Fibroblast of villous mesenchyme (primary cell): Measurements from ENCODE around the gene AVPR2. TPM values are rescaled to one million over a fixed set of nuclear protein-coding genes. Genes with fewer than 3 reads are reported as not detected.
A peak's percentile ranks its signal among the peaks of the same experiment; 100 is the strongest.

Experiments
- DNase-seq: peaks from one replicate; pipeline ENCODE4 v3.0.0-alpha.2; 2010; ENCODE audit warnings: low read depth
- H3K4me3 ChIP-seq: 2 replicates; pipeline ENCODE4 v1.5.1; 2011; ENCODE audit warnings: low read depth, mild to moderate bottlenecking, low read length
- CTCF ChIP-seq: IDR thresholded peaks from 2 replicates; pipeline ENCODE4 v1.5.1; 2012; ENCODE audit warnings: low read depth, mild to moderate bottlenecking, low read length; ENCODE audit not compliant: insufficient read depth
- total RNA-seq: library from RNA; depleted of rRNA; stranded (reverse); fragments of >200 nt; gene quantifications from 2 replicates; pipeline ENCODE4 v1.2.3, GENCODE V29; 2012

Gene AVPR2
- total RNA-seq, 1 donor: not detected

DNA sequence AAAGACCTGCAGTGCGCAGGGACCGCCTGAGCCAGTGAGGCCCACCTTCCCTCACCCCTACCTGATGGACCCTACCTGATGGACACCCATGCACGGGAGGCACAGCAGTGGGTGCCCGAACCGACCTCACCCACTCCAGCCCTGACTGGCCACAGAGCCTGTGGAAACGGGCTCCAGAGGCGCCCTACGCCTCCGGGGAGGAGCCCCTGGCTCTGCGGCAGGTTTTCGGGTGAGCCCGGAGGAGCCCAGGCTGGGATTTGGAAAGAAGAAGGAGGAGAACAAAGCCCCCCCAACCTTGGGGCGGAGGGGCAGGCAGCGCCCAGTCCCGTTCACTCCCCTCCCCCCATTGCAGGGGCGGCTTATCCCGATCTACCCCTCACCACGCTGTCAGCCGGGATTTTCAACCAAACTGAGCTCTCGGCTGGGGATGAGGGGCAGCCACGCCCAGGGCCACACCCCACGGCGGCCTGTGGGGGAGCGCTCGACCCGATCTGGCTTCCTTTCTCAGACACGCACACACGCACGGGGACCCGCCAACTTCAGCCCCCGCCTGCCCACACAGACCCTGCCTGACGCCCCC, 19.2 kb upstream of the AVPR2 start:
- no peak for TF ChIP-seq CTCF
- DNase-seq: no peak
- H3K4me3 ChIP-seq: peak overlapping the region; percentile 2

DNA sequence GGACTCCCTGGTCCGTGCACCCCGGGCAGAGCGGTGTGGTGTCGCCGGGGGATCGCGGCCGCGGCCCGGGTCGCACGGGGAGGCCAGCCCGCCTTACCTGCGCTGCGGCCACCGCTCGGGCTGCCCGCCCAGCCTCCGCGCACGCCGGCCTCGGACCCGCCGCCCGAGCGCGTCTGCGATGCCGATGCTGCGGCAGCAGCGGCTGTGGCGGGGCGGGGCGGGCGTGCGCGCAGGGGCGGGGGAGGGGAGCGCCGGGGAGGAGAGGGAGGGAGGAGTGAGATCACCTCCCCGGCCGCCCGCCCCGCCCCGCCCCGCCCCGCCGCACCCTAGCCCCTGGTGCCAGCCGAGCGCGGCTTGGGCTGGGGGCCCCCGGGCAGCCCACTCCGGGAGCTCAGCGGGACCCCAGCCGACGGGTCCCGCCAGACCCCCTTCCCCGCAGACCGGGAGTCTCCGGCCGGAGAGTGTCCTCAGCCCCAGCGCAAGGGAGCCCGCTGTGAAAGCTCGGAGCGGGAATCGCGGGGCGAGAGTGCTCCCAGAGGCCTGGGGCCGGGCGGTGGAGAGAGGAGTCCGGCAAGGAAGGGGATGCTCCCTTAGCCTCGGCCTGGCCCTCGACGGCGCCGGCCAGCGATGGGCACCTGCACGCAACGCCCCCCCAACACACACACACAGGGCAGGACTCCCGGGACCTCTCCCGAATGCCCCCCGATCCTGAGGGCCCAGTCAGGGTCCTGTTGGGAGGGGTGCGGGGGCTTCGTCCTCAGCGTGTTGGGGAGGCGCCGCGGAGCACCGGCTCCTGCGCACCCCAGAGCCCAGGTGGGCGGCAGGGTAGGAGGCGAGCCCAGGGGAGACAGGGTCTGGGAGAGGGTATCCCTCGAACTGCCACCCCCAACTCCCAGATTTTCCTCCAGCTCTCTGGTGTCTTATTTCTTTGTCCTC, 18.2 kb upstream of the AVPR2 start, which contains the start of gene L1CAM:
Gene L1CAM (minus strand): TSS at position 206 of the 936 bp plus-strand sequence. CDS start 10,337 bp downstream, outside the sequence.
- TF ChIP-seq CTCF: no peak
- peak within 1 kb of the TSS; percentile 23 for H3K4me3 ChIP-seq
- DNase-seq: no peak

GRCh38 chrX:153886915-153887314, 17.6 kb upstream of the AVPR2 start:
- H3K4me3 ChIP-seq: no peak overlapping the region
- no peak for DNase-seq
- no peak for TF ChIP-seq CTCF

- no peak for TF ChIP-seq CTCF
- no peak overlapping the region for H3K4me3 ChIP-seq
- no peak for DNase-seq
These were observed 17.1 kb upstream of the AVPR2 start for GRCh38 chrX:153887385-153887784.

DNA sequence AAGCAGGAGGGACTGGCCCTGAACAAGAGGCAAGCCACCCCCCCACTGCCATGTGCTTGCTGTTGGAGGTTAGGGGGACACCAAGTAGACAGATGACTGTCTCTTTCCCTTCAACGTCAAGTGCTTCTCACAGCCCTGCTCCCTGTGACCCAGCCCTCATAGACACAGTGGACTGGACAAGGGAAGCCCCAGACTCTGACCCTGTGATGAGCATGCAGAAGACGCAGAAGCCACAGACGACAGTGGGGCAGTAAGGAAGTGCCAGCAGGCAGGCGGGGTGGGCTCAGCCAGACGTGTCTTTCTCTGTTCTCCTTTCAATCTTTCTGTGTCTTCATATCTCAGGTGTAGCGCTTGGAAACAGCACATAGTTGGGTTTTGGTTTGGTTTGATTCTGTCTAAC, 16.1 kb upstream of the AVPR2 start:
- DNase-seq: no peak
- H3K4me3 ChIP-seq: no peak overlapping the region
- no peak for TF ChIP-seq CTCF

GRCh38 chrX:153889123-153889522, 15.3 kb upstream of the AVPR2 start:
- TF ChIP-seq CTCF: no peak
- H3K4me3 ChIP-seq: no peak overlapping the region
- DNase-seq: no peak

DNA sequence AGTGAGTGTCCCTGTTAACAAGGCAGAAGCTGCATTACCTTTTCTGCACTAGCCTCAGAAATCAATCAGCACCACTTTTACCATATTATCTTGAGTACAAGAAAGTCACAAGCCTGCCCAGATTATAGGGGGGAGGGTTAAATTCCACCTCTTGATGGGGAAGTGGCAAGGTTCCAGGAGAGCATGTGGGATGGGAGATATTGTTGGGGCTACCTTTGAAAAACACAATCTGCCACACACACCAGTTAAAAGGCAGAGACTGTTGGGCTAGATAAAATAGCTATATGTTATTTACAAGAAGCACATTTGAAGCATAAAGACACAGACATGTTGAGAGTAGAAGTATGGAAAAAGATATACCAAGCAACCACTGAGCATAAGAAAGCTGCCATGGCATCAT, 6.6 kb upstream of the AVPR2 start:
- no peak for TF ChIP-seq CTCF
- no peak for DNase-seq

More for the DNA sequence above, 6.6 kb upstream of the AVPR2 start:
- no peak overlapping the region for H3K4me3 ChIP-seq
